Trophoblast cell (in vitro differentiated cells and primary cell): ENCODE data around the gene RCOR2.

Experiments
- DNase-seq, 2 donors: peaks; one replicate each; pipeline ENCODE4 v3.0.0-alpha.2; 2016
- H2AFZ ChIP-seq: 2 replicates; pipeline ENCODE4 v1.6.1; 2013; ENCODE audit warnings: low read length, moderate library complexity, mild to moderate bottlenecking; ENCODE audit not compliant: insufficient read depth, poor library complexity
- H2AK5ac ChIP-seq: 2 replicates; pipeline ENCODE4 v1.6.1; 2013; ENCODE audit warnings: mild to moderate bottlenecking, low read length
- H2BK120ac ChIP-seq: 2 replicates; pipeline ENCODE4 v1.6.1; 2013; ENCODE audit warnings: low read length, mild to moderate bottlenecking, moderate library complexity; ENCODE audit not compliant: insufficient read depth, poor library complexity
- H2BK12ac ChIP-seq: 2 replicates; pipeline ENCODE4 v1.6.1; 2013; ENCODE audit warnings: mild to moderate bottlenecking, low read length, moderate library complexity
- H2BK5ac ChIP-seq: 2 replicates; pipeline ENCODE4 v1.6.1; 2013; ENCODE audit warnings: low read length, low read depth, moderate library complexity, mild to moderate bottlenecking; ENCODE audit not compliant: poor library complexity
- H3K14ac ChIP-seq: 2 replicates; pipeline ENCODE4 v1.6.1; 2013; ENCODE audit warnings: mild to moderate bottlenecking, low read length
- H3K18ac ChIP-seq: 2 replicates; pipeline ENCODE4 v1.6.1; 2013; ENCODE audit warnings: mild to moderate bottlenecking, low read length
- H3K23ac ChIP-seq: 2 replicates; pipeline ENCODE4 v1.6.1; 2013; ENCODE audit warnings: low read length
- H3K27ac ChIP-seq: 2 replicates; pipeline ENCODE4 v1.5.1; 2013; ENCODE audit warnings: low read depth, mild to moderate bottlenecking, inconsistent platforms, low read length, moderate library complexity
- H3K27me3 ChIP-seq: 2 replicates; pipeline ENCODE4 v1.6.1; 2013; ENCODE audit warnings: inconsistent platforms, mild to moderate bottlenecking, low read length, moderate library complexity; ENCODE audit not compliant: insufficient read depth
- H3K36me3 ChIP-seq, 2 experiments: 1 replicate in 1 of 2; 2 replicates in 1 of 2; pipeline ENCODE4 v1.6.1; 2013; ENCODE audit warnings: low read length in 2 of 2, mild to moderate bottlenecking in 2 of 2, moderate library complexity in 1 of 2; ENCODE audit not compliant: insufficient read depth in 2 of 2, control insufficient read depth in 1 of 2
- H3K4ac ChIP-seq: 2 replicates; pipeline ENCODE4 v1.6.1; 2013; ENCODE audit warnings: low read depth, mild to moderate bottlenecking, low read length, moderate library complexity
- H3K4me1 ChIP-seq, 2 experiments: 1 replicate in 1 of 2; 2 replicates in 1 of 2; pipeline ENCODE4 v1.6.1; 2013; ENCODE audit warnings: low read length in 2 of 2, mild to moderate bottlenecking in 2 of 2, moderate library complexity in 1 of 2; ENCODE audit not compliant: insufficient read depth in 2 of 2, control insufficient read depth in 1 of 2
- H3K4me2 ChIP-seq: 2 replicates; pipeline ENCODE4 v1.6.1; 2013; ENCODE audit warnings: inconsistent platforms, mild to moderate bottlenecking, low read length, moderate library complexity
- H3K4me3 ChIP-seq: 2 replicates; pipeline ENCODE4 v1.5.1; 2013; ENCODE audit warnings: mild to moderate bottlenecking, low read depth, low read length, inconsistent platforms
- H3K79me1 ChIP-seq: one replicate; pipeline ENCODE4 v1.6.1; 2013; ENCODE audit warnings: low read length
- H3K79me2 ChIP-seq: 2 replicates; pipeline ENCODE4 v1.6.1; 2013; ENCODE audit warnings: low read length, mild to moderate bottlenecking; ENCODE audit not compliant: control insufficient read depth, insufficient read depth, poor library complexity
- H3K9ac ChIP-seq: 2 replicates; pipeline ENCODE4 v1.6.1; 2013; ENCODE audit warnings: mild to moderate bottlenecking, low read length
- H3K9me3 ChIP-seq: 2 replicates; pipeline ENCODE4 v1.6.1; 2013; ENCODE audit warnings: low read depth, mild to moderate bottlenecking, control low read depth, inconsistent platforms, low read length; ENCODE audit not compliant: insufficient read depth
- H4K12ac ChIP-seq: 2 replicates; pipeline ENCODE4 v1.6.1; 2013; ENCODE audit warnings: low read depth, mild to moderate bottlenecking, low read length, moderate library complexity
- H4K8ac ChIP-seq: 2 replicates; pipeline ENCODE4 v1.6.1; 2013; ENCODE audit warnings: low read depth, mild to moderate bottlenecking, low read length, moderate library complexity
- H4K91ac ChIP-seq: one replicate; pipeline ENCODE4 v1.6.1; 2013; ENCODE audit warnings: low read depth, mild to moderate bottlenecking, low read length, moderate library complexity
- WGBS: extraction: QIAGEN DNeasy Blood & Tissue Kit; methylation state at CpG from one replicate; pipeline ENCODE4 v1.1.7; 2013; ENCODE audit warnings: missing lambda C conversion rate; ENCODE audit not compliant: insufficient read length, insufficient coverage; ENCODE audit errors: extremely low coverage; 5-methylcytosine and 5-hydroxymethylcytosine counted together

RCOR2 gene

DNA sequence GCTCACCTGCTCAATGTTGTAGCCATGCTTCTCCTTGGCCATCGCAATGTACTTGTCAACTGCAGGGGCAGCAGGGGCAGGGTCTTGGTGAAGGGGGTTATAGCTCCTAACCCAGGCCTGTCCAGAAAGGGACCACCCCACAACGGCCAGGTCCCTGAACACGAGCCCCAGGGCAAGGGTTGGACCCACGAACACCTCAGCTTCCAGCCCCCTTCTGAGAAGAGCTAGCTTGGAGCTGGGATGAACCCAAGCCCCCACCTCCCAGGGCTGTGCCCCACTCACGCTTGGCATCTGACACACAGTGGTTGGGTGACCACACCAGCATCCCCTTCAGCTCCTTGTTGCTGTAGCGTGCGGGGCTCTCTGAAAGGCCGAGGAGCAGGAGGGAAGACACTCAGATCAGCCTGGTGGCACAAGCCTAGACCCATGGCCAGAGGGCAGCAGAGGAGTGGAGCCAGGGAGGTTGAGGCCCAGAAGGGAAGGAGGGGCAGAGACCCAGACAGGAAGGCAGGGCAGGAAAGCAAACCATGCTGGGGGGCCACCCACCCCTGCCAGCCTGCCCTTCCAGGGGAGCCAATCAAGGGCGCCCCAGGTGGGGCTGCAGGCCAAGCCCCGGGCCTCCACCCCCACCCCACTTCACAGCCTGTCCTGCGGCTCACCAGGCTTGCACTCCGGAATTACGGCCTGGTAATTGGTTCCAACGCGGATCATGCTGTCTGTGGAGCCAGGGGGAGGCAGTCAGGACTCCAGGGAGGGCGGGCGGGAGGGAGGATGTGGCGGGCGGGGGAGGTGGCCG lies 1.9 kb downstream of the RCOR2 start:
- H3K23ac ChIP-seq = no peak overlapping the region
- no peak overlapping the region for H2AFZ ChIP-seq
- H4K12ac ChIP-seq = no peak overlapping the region
- peaks cover 10% of the 10 kb centered on the region for H3K79me2 ChIP-seq
- H4K91ac ChIP-seq = peak overlapping the region; percentile 26
- peak overlapping the region; percentile 9 for H3K14ac ChIP-seq
- peaks cover 31% of the 10 kb centered on the region for H3K79me1 ChIP-seq
- peak overlapping the region; percentile 16 for H3K18ac ChIP-seq
- no peak overlapping the region for H3K9ac ChIP-seq
- no peak overlapping the region for H2BK12ac ChIP-seq
- H3K27me3 ChIP-seq = no peaks in the 10 kb centered on the region
- no peak for DNase-seq
- no peaks in the 10 kb centered on the region for H3K9me3 ChIP-seq
- H3K4me1 ChIP-seq = peaks cover 41 to 50% of the 10 kb centered on the region in 2 experiments
- H3K4me2 ChIP-seq = peak overlapping the region; percentile 24
- H2BK120ac ChIP-seq = no peak overlapping the region
- no peak overlapping the region for H4K8ac ChIP-seq
- H3K4me3 ChIP-seq = no peak overlapping the region
- H3K36me3 ChIP-seq = peaks cover 28 to 30% of the 10 kb centered on the region in 2 experiments
- H3K4ac ChIP-seq = no peak overlapping the region
- no peak overlapping the region for H3K27ac ChIP-seq
- no peak overlapping the region for H2AK5ac ChIP-seq
- no peak overlapping the region for H2BK5ac ChIP-seq
- WGBS = no CpG with 5 or more reads among the region's 20 CpGs

DNA sequence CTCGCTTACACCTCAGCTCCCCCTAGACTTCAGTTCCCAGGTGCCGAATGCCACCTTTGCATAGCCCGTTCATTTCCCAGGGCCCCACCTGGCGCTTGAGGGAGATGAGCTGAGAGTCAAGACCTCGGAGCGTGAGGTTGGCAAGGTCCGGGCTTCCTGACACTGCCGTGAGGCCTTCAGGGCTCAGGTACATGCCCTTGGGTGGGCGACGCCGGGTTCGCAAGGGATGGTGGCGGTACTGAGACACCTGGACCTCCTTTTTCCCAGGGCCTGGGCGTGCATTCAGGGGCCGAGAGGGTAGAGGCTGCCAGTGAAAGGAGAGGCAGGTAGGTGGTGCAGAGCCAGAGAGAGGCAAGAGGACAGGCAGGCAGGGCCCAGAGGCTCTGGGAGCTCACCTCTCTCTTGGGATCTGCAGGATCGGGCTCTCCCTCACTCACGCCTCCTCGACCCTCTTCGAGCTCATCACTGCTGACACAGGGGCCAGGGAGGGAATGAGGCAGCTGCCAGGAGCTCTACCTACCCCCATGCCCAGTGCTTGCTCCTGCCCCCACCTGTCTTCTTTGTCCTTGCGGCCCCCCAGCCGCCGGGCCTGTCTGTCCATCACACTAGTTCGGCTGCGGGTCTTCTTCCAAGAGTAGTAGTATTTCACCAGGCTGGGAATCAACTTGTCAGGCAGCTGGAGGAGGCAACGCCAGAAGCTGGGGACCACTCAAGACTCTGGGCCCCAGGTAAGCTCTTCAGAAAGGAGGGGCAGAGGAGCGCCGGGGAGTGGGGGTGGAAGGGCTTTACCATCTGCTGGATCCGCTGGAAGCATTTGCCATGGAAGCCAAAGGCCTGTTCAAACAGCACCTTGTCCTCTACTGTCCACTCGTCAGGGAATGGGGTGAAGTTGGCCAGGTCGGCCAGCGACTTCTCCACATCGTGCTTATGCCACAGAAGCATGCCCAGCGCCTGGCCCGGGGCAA lies 2.8 kb downstream of the RCOR2 start:
- Histone ChIP-seq H4K12ac (peak overlapping the region; percentile 27), H3K9me3 (no peaks in the 10 kb centered on the region), H3K27me3 (no peaks in the 10 kb centered on the region), H3K27ac (no peak overlapping the region), H3K4me3 (no peak overlapping the region), H2BK12ac (no peak overlapping the region), H3K14ac (no peak overlapping the region), H3K4me1 (peaks cover 36 to 44% of the 10 kb centered on the region in 2 experiments), H4K91ac (no peak overlapping the region), H3K18ac (no peak overlapping the region), H2BK5ac (no peak overlapping the region), H3K9ac (no peak overlapping the region), H3K4ac (no peak overlapping the region), H3K79me1 (peaks cover 23% of the 10 kb centered on the region), H2AK5ac (no peak overlapping the region), H4K8ac (no peak overlapping the region), H3K36me3 (peaks cover 32 to 33% of the 10 kb centered on the region in 2 experiments), H3K23ac (no peak overlapping the region), H3K79me2 (peaks cover 8% of the 10 kb centered on the region), H3K4me2 (no peak overlapping the region), H2BK120ac (no peak overlapping the region), H2AFZ (no peak overlapping the region)
- WGBS = no CpG with 5 or more reads among the region's 34 CpGs
- no peak for DNase-seq

DNA sequence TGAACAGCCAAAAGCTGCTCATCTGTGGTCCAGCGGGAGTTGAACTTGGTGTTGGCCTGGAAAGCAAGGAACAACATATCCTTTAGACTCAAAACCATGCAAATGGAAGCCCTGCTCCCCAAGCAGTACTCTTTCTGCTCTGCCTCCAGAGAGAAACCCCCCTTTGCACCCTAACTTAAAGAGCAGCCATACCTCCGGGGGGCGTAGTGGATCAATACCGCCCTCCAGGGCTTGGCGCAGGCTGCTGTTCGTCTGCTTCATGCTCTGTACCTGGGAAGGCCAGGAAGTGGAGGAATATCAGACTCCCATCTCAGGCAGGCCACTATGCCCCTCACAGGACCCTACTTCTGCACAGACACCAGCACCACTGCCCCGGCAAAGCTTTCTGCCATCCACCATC lies 4.3 kb downstream of the RCOR2 start:
- Histone ChIP-seq H2AK5ac (no peak overlapping the region), H3K9me3 (no peaks in the 10 kb centered on the region), H3K14ac (no peak overlapping the region), H3K18ac (no peak overlapping the region), H2AFZ (no peak overlapping the region), H3K9ac (no peak overlapping the region), H3K23ac (no peak overlapping the region), H3K27ac (no peak overlapping the region), H2BK5ac (no peak overlapping the region), H3K4me1 (peaks cover 25 to 29% of the 10 kb centered on the region in 2 experiments), H4K12ac (no peak overlapping the region), H3K27me3 (no peaks in the 10 kb centered on the region), H2BK120ac (no peak overlapping the region), H3K79me1 (peaks cover 9% of the 10 kb centered on the region), H3K36me3 (peaks cover 47 to 48% of the 10 kb centered on the region in 2 experiments), H3K4me3 (no peak overlapping the region), H3K79me2 (peaks cover 8% of the 10 kb centered on the region), H4K91ac (no peak overlapping the region), H3K4ac (no peak overlapping the region), H3K4me2 (no peak overlapping the region), H2BK12ac (no peak overlapping the region), H4K8ac (no peak overlapping the region)
- DNase-seq = no peak
- WGBS = no CpG with 5 or more reads among the region's 7 CpGs

DNA sequence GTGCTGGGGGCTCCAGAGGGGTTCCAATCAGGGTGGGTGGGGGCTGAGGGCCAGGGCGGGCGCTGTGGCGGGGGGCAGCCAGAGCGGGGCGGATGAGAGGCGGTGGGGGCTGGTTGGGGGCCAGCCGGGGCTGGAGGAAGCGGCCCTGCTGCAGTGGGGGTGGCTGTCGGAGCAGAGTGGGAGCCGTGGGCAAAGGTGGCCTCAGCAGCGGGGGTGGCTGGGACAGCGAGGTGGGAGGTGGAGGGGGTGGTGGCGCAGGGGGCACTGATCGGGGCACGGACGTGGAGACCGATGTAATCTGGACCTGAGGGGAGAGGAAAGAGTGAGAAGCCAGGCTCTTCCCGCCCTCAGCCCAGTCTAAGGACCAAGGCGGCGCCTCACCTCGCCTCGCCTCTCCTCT lies 5.1 kb downstream of the RCOR2 start:
- H3K4me3 ChIP-seq = no peak overlapping the region
- no peak overlapping the region for H3K23ac ChIP-seq
- H3K4me2 ChIP-seq = no peak overlapping the region
- H3K4ac ChIP-seq = no peak overlapping the region
- no peak overlapping the region for H4K12ac ChIP-seq
- no peak overlapping the region for H4K91ac ChIP-seq
- no CpG with 5 or more reads among the region's 22 CpGs for WGBS
- no peak overlapping the region for H2BK5ac ChIP-seq
- H3K9ac ChIP-seq = no peak overlapping the region
- no peak overlapping the region for H3K14ac ChIP-seq
- no peak overlapping the region for H2BK120ac ChIP-seq
- H2AK5ac ChIP-seq = no peak overlapping the region
- peaks cover 3% of the 10 kb centered on the region for H3K79me2 ChIP-seq
- H3K18ac ChIP-seq = no peak overlapping the region
- no peak for DNase-seq
- no peak overlapping the region for H3K27ac ChIP-seq
- no peak overlapping the region for H2BK12ac ChIP-seq
- H3K27me3 ChIP-seq = no peaks in the 10 kb centered on the region
- peaks cover 3% of the 10 kb centered on the region for H3K79me1 ChIP-seq
- H4K8ac ChIP-seq = no peak overlapping the region
- H3K9me3 ChIP-seq = no peaks in the 10 kb centered on the region
- H2AFZ ChIP-seq = no peak overlapping the region
- H3K36me3 ChIP-seq = peaks cover 55 to 56% of the 10 kb centered on the region in 2 experiments
- H3K4me1 ChIP-seq = peaks cover 22 to 26% of the 10 kb centered on the region in 2 experiments
